HEK293 (cell line): Measurements from ENCODE around the gene PPP2R1B.

ENCODE experiments used
- GLIS2 ChIP-seq: fragments of 450-650 bp; formaldehyde crosslinking; IDR thresholded peaks from 2 replicates; pipeline ENCODE4 v1.5.1; 2016; ENCODE audit warnings: missing biosample characterization, missing genetic modification characterization
- PRDM1 ChIP-seq: fragments of 450-650 bp; formaldehyde crosslinking; IDR thresholded peaks from 2 replicates; pipeline ENCODE4; 2016; ENCODE audit warnings: missing biosample characterization, missing genetic modification characterization
- SALL2 ChIP-seq: fragments of 450-650 bp; formaldehyde crosslinking; IDR thresholded peaks from 2 replicates; pipeline ENCODE4 v1.5.0; 2017; ENCODE audit warnings: missing biosample characterization, mild to moderate bottlenecking, missing genetic modification characterization, borderline replicate concordance
- SP2 ChIP-seq: fragments of 450-650 bp; formaldehyde crosslinking; IDR thresholded peaks from 2 replicates; pipeline ENCODE4 v1.5.1; 2016; ENCODE audit warnings: missing biosample characterization, missing genetic modification characterization
- ZNF184 ChIP-seq: fragments of 450-650 bp; IDR thresholded peaks from 2 replicates; pipeline ENCODE4 v1.5.1; 2018; ENCODE audit warnings: missing biosample characterization, mild to moderate bottlenecking, missing genetic modification characterization
- ZNF302 ChIP-seq: fragments of 450-650 bp; formaldehyde crosslinking; IDR thresholded peaks from 2 replicates; pipeline ENCODE4 v1.5.1; 2016; ENCODE audit warnings: missing biosample characterization, missing genetic modification characterization, low read depth
- ZNF549 ChIP-seq: fragments of 450-650 bp; IDR thresholded peaks from 2 replicates; pipeline ENCODE4 v1.5.1; 2018; ENCODE audit warnings: missing biosample characterization, missing genetic modification characterization, mild to moderate bottlenecking, inconsistent platforms, moderate library complexity
- TF ChIP-seq, protein P1 (sequence below): fragments of 450-650 bp; formaldehyde crosslinking; IDR thresholded peaks from 2 replicates; pipeline ENCODE4 v1.5.1; 2016; ENCODE audit warnings: missing biosample characterization, missing genetic modification characterization
- TF ChIP-seq, protein P2 (sequence below): fragments of 450-650 bp; formaldehyde crosslinking; IDR thresholded peaks from 2 replicates; pipeline ENCODE4 v1.5.1; 2016; ENCODE audit warnings: missing biosample characterization, missing genetic modification characterization, borderline replicate concordance
- TF ChIP-seq, protein P3 (sequence below): fragments of 450-650 bp; formaldehyde crosslinking; IDR thresholded peaks from 2 replicates; pipeline ENCODE4 v1.5.1; 2016; ENCODE audit warnings: missing biosample characterization, missing genetic modification characterization, borderline replicate concordance
- TF ChIP-seq, protein P4 (sequence below): fragments of 450-650 bp; formaldehyde crosslinking; IDR thresholded peaks from 2 replicates; pipeline ENCODE4 v1.5.1; 2016; ENCODE audit warnings: missing biosample characterization, missing genetic modification characterization, low read depth

DNA sequence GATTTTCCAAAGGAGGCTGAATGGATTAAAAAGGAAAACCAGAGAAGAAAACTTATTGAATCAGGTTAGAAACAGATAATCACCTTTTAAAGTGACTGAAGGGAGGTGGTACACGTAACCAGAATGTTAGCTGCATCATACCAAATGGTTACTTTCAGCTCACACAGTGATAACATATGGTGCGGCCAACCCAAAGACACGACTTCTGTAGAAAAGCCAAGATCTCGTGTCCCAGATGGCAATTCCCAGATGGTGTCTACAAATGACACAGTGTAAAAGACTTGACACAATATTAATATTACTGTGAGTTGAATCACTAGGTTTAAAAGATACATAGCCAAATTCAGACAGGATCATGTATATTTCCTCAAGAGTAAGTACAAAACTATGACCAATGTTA, 5.2 kb downstream of the PPP2R1B start:
- TF ChIP-seq ZNF184 (tag by site-specific recombination), result no peak
- TF ChIP-seq, protein P1, sequence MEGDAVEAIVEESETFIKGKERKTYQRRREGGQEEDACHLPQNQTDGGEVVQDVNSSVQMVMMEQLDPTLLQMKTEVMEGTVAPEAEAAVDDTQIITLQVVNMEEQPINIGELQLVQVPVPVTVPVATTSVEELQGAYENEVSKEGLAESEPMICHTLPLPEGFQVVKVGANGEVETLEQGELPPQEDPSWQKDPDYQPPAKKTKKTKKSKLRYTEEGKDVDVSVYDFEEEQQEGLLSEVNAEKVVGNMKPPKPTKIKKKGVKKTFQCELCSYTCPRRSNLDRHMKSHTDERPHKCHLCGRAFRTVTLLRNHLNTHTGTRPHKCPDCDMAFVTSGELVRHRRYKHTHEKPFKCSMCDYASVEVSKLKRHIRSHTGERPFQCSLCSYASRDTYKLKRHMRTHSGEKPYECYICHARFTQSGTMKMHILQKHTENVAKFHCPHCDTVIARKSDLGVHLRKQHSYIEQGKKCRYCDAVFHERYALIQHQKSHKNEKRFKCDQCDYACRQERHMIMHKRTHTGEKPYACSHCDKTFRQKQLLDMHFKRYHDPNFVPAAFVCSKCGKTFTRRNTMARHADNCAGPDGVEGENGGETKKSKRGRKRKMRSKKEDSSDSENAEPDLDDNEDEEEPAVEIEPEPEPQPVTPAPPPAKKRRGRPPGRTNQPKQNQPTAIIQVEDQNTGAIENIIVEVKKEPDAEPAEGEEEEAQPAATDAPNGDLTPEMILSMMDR (tag by site-specific recombination), result no peak
- no peak for TF ChIP-seq ZNF549 (tag by site-specific recombination)
- TF ChIP-seq, protein P2, sequence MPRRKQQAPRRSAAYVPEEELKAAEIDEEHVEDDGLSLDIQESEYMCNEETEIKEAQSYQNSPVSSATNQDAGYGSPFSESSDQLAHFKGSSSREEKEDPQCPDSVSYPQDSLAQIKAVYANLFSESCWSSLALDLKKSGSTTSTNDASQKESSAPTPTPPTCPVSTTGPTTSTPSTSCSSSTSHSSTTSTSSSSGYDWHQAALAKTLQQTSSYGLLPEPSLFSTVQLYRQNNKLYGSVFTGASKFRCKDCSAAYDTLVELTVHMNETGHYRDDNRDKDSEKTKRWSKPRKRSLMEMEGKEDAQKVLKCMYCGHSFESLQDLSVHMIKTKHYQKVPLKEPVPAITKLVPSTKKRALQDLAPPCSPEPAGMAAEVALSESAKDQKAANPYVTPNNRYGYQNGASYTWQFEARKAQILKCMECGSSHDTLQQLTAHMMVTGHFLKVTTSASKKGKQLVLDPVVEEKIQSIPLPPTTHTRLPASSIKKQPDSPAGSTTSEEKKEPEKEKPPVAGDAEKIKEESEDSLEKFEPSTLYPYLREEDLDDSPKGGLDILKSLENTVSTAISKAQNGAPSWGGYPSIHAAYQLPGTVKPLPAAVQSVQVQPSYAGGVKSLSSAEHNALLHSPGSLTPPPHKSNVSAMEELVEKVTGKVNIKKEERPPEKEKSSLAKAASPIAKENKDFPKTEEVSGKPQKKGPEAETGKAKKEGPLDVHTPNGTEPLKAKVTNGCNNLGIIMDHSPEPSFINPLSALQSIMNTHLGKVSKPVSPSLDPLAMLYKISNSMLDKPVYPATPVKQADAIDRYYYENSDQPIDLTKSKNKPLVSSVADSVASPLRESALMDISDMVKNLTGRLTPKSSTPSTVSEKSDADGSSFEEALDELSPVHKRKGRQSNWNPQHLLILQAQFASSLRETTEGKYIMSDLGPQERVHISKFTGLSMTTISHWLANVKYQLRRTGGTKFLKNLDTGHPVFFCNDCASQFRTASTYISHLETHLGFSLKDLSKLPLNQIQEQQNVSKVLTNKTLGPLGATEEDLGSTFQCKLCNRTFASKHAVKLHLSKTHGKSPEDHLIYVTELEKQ (tag by site-specific recombination), result no peak
- no peak for TF ChIP-seq GLIS2 (tag by site-specific recombination)
- TF ChIP-seq, protein P3, sequence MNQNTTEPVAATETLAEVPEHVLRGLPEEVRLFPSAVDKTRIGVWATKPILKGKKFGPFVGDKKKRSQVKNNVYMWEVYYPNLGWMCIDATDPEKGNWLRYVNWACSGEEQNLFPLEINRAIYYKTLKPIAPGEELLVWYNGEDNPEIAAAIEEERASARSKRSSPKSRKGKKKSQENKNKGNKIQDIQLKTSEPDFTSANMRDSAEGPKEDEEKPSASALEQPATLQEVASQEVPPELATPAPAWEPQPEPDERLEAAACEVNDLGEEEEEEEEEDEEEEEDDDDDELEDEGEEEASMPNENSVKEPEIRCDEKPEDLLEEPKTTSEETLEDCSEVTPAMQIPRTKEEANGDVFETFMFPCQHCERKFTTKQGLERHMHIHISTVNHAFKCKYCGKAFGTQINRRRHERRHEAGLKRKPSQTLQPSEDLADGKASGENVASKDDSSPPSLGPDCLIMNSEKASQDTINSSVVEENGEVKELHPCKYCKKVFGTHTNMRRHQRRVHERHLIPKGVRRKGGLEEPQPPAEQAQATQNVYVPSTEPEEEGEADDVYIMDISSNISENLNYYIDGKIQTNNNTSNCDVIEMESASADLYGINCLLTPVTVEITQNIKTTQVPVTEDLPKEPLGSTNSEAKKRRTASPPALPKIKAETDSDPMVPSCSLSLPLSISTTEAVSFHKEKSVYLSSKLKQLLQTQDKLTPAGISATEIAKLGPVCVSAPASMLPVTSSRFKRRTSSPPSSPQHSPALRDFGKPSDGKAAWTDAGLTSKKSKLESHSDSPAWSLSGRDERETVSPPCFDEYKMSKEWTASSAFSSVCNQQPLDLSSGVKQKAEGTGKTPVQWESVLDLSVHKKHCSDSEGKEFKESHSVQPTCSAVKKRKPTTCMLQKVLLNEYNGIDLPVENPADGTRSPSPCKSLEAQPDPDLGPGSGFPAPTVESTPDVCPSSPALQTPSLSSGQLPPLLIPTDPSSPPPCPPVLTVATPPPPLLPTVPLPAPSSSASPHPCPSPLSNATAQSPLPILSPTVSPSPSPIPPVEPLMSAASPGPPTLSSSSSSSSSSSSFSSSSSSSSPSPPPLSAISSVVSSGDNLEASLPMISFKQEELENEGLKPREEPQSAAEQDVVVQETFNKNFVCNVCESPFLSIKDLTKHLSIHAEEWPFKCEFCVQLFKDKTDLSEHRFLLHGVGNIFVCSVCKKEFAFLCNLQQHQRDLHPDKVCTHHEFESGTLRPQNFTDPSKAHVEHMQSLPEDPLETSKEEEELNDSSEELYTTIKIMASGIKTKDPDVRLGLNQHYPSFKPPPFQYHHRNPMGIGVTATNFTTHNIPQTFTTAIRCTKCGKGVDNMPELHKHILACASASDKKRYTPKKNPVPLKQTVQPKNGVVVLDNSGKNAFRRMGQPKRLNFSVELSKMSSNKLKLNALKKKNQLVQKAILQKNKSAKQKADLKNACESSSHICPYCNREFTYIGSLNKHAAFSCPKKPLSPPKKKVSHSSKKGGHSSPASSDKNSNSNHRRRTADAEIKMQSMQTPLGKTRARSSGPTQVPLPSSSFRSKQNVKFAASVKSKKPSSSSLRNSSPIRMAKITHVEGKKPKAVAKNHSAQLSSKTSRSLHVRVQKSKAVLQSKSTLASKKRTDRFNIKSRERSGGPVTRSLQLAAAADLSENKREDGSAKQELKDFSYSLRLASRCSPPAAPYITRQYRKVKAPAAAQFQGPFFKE (tag by site-specific recombination), result no peak
- no peak for TF ChIP-seq SP2
- TF ChIP-seq SALL2, result no peak
- no peak for TF ChIP-seq PRDM1
- TF ChIP-seq, protein P4, sequence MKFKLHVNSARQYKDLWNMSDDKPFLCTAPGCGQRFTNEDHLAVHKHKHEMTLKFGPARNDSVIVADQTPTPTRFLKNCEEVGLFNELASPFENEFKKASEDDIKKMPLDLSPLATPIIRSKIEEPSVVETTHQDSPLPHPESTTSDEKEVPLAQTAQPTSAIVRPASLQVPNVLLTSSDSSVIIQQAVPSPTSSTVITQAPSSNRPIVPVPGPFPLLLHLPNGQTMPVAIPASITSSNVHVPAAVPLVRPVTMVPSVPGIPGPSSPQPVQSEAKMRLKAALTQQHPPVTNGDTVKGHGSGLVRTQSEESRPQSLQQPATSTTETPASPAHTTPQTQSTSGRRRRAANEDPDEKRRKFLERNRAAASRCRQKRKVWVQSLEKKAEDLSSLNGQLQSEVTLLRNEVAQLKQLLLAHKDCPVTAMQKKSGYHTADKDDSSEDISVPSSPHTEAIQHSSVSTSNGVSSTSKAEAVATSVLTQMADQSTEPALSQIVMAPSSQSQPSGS (tag by site-specific recombination), result no peak
- TF ChIP-seq ZNF302 (tag by site-specific recombination), result no peak
